ENCODE data around the gene PRICKLE3. TPM values are rescaled to one million over a fixed set of nuclear protein-coding genes. Genes with fewer than 3 reads are reported as not detected.
A peak's percentile ranks its signal among the peaks of the same experiment; 100 is the strongest.
"Not testable (repeated sequence)": the region's sequence is repeated elsewhere in the genome, so short reads cannot be mapped to it uniquely, and the experiment has no call there.

PRICKLE3 gene
- total RNA-seq, 1 donor from 2014 or later: 18.5 TPM

- TF ChIP-seq, protein P1, sequence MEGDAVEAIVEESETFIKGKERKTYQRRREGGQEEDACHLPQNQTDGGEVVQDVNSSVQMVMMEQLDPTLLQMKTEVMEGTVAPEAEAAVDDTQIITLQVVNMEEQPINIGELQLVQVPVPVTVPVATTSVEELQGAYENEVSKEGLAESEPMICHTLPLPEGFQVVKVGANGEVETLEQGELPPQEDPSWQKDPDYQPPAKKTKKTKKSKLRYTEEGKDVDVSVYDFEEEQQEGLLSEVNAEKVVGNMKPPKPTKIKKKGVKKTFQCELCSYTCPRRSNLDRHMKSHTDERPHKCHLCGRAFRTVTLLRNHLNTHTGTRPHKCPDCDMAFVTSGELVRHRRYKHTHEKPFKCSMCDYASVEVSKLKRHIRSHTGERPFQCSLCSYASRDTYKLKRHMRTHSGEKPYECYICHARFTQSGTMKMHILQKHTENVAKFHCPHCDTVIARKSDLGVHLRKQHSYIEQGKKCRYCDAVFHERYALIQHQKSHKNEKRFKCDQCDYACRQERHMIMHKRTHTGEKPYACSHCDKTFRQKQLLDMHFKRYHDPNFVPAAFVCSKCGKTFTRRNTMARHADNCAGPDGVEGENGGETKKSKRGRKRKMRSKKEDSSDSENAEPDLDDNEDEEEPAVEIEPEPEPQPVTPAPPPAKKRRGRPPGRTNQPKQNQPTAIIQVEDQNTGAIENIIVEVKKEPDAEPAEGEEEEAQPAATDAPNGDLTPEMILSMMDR (conservative IDR thresholded peaks at IDR 0.05; ENCODE audit: low read depth, low read length): no peak
- no peak overlapping the region for H3K4me3 ChIP-seq (ENCODE audit: low read depth, low read length)
- no peak for DNase-seq (ENCODE audit: low read depth)
Observed at GRCh38 chrX:49176421-49177326, 9.5 kb downstream of the PRICKLE3 start.

- no peak overlapping the region for H3K4me3 ChIP-seq (ENCODE audit: low read depth, low read length)
- no peak for DNase-seq (ENCODE audit: low read depth)
- TF ChIP-seq, protein P1 (conservative IDR thresholded peaks at IDR 0.05; ENCODE audit: low read depth, low read length): no peak
Observed at GRCh38 chrX:49175435-49176274, 10.5 kb downstream of the PRICKLE3 start.

GRCh38 chrX:49174723-49175122 lies 11.4 kb downstream of the PRICKLE3 start:
- TF ChIP-seq, protein P1 (conservative IDR thresholded peaks at IDR 0.05; ENCODE audit: low read depth, low read length): no peak
- no peak overlapping the region for H3K4me3 ChIP-seq (ENCODE audit: low read depth, low read length)
- no peak for DNase-seq (ENCODE audit: low read depth)

DNA sequence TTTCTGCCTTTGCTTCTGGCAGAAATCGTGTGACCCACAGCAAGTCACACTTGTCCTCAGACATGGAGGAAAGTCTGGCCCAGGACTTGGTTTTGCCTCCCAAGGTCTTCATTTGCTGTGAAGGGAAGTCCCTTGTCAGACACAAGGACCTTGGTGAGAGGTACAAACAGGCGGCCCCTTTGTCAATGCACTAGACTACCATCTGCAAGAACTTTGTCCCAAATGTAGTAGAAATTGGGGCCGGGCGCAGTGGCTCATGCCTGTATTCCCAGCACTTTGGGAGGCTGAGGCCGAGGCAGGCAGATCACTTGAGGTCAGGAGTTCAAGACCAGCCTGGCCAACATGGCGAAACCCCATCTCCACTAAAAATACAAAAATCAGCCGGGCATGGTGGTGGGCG lies 12.6 kb downstream of the PRICKLE3 start:
- DNase-seq (ENCODE audit: low read depth); H3K4me3 ChIP-seq (ENCODE audit: low read depth, low read length): not testable (repeated sequence)

DNA sequence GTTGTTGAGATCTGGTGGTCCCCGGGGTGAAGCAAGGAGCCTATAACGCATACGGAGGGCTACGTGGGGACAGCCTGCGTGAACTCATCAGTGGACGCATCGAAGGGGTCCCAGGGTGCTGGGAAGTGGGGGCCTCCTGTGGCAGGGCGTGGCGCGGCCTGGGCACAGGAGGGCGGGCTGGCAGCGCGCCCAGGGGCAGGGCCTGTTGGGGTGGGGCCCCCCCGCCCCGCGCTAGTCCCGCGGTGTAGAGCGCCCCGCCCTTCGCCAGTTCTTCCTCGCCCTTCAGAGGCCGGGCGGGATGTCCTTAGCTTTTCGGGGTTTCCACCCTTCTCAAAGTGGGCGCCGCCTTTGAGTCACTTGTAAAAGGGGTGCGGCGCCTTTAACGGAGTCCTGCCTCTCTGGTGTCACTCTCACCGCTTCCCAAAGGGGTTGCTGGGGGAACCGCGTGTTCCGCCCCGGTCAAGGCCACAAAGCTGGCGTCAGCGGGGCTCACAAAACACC lies 13.8 kb downstream of the PRICKLE3 start:
- TF ChIP-seq, protein P1 (conservative IDR thresholded peaks at IDR 0.05; ENCODE audit: low read depth, low read length): no peak
- no peak for DNase-seq (ENCODE audit: low read depth)

DNA sequence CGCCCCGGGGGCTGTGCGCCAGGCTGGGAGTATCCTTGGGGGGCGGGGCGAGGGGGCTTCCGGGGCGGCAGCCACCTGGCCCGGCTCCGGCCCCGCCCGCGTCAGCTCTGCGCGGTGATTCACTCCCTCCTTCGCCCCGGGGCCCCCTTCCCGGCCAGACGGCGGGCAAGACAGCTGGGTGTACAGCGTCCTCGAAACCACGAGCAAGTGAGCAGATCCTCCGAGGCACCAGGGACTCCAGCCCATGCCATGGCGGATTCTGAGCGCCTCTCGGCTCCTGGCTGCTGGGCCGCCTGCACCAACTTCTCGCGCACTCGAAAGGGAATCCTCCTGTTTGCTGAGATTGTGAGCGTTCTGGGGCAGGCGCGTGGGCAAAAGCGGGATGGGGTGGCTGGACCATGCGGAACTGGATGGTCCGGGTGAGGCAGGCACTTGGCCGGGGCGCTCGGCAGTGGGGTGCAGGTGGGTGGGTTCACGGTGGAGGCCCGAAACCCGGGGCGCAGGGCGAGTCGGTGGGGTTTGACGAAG lies 14.4 kb downstream of the PRICKLE3 start, which contains the start of gene PLP2:
Gene PLP2 (plus strand): TSS at position 147 of the 528 bp plus-strand sequence. CDS start 103 bp downstream, at position 250.
- DNase-seq (ENCODE audit: low read depth): no peak
- TF ChIP-seq, protein P1 (conservative IDR thresholded peaks at IDR 0.05; ENCODE audit: low read depth, low read length): no peak
- peak within 1 kb of the TSS; percentile 70 for H3K4me3 ChIP-seq (ENCODE audit: low read depth, low read length)

More for the DNA sequence above, 13.8 kb downstream of the PRICKLE3 start:
- H3K4me3 ChIP-seq (ENCODE audit: low read depth, low read length): peak overlapping the region; percentile 70

DNA sequence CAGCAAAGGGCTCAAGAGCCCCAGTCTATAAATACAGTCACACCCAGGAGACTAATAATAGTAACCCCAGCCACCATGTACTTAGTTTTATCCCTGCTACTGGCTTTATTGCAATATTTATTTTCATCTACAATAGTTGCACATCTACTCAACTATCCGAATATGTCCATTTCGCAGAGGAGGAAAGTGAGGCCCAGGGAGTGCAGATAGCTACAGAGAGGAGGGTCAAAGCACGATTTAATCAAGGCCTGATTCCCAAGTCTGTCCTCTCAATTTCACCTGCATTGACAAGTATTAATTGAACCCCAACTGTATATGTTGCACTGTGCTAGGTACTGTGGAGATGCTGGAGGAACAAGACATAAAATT lies 18.4 kb downstream of the PRICKLE3 start:
- no peak for DNase-seq (ENCODE audit: low read depth)
- peak overlapping the region; percentile 31 for H3K4me3 ChIP-seq (ENCODE audit: low read depth, low read length)
- TF ChIP-seq, protein P1 (conservative IDR thresholded peaks at IDR 0.05; ENCODE audit: low read depth, low read length): no peak
